Brain microvascular endothelial cell (primary cell): ENCODE data around the gene MSRB1.
"Not testable (repeated sequence)": the region's sequence is repeated elsewhere in the genome, so short reads cannot be mapped to it uniquely, and the experiment has no call there.

Experiments used
- DNase-seq: peaks from one replicate; pipeline ENCODE4 v3.0.0-alpha.2; 2020
- H3K27ac ChIP-seq: fragments of 250-450 bp; sonication (Bioruptor Pico); 2 replicates; pipeline ENCODE4 v1.5.1; 2020; ENCODE audit warnings: mild to moderate bottlenecking, moderate library complexity
- H3K27me3 ChIP-seq: fragments of 250-450 bp; sonication (Bioruptor Pico); replicated peaks from 2 replicates; pipeline ENCODE4 v1.5.1; 2020; ENCODE audit warnings: mild to moderate bottlenecking
- H3K36me3 ChIP-seq: fragments of 250-450 bp; sonication (Bioruptor Pico); replicated peaks from 2 replicates; pipeline ENCODE4 v1.5.1; 2020; ENCODE audit warnings: mild to moderate bottlenecking
- H3K4me3 ChIP-seq: 2 replicates; pipeline ENCODE4 v1.5.1; 2011; ENCODE audit warnings: low read depth, mild to moderate bottlenecking, control low read depth, low read length, moderate library complexity
- CTCF ChIP-seq: IDR thresholded peaks from 2 replicates; pipeline ENCODE4 v1.5.1; 2011; ENCODE audit warnings: low read depth, mild to moderate bottlenecking, moderate library complexity, low read length, control low read depth, inconsistent platforms; ENCODE audit errors: missing control alignments
- in situ Hi-C: cut with HindIII; loops from 2 replicates; pipeline ENCODE4 v1.10.0; 2017; ENCODE audit warnings: low sequenced_read_pairs, low pct_ligation_motif_present

The MSRB1 gene

GRCh38 chr16:1900452-1900774, 42.6 kb downstream of the MSRB1 start:
- Histone ChIP-seq H3K4me3 (no peak overlapping the region), H3K36me3 (no peaks in the 10 kb centered on the region), H3K27ac (no peak overlapping the region), H3K27me3 (peaks cover 4% of the 10 kb centered on the region)
- in situ Hi-C loops = no loop called here
- no peak for TF ChIP-seq CTCF
- DNase-seq = no peak

- no peak for TF ChIP-seq CTCF
- in situ Hi-C loops = no loop called here
- no peak for DNase-seq
- peaks cover 3% of the 10 kb centered on the region for H3K27me3 ChIP-seq
- H3K36me3 ChIP-seq = no peaks in the 10 kb centered on the region
- no peak overlapping the region for H3K4me3 ChIP-seq
- no peak overlapping the region for H3K27ac ChIP-seq
Measured at GRCh38 chr16:1899641-1900451, 43.2 kb downstream of the MSRB1 start.

DNA sequence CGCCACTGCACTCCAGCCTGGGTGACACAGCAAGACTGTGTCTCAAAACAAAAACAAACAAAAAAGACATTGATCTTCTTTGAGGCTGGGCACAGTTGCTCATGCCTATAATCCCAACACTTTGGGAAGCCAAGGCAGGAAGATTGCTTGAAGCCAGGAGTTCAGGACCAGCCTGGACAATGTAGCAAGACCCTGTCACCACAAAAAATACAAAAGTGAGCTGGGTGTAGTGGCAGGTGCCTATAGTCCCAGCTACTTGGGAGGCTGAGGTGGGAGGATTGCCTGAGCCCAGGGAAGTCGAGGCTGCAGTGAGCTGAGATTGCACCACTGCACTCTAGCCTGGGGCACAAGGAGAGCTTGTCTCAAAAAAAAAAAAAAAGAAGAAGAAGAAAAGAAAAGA, 45.3 kb downstream of the MSRB1 start:
- H3K4me3 ChIP-seq, DNase-seq, in situ Hi-C loops, H3K27ac ChIP-seq, H3K36me3 ChIP-seq, H3K27me3 ChIP-seq: not testable (repeated sequence)

DNA sequence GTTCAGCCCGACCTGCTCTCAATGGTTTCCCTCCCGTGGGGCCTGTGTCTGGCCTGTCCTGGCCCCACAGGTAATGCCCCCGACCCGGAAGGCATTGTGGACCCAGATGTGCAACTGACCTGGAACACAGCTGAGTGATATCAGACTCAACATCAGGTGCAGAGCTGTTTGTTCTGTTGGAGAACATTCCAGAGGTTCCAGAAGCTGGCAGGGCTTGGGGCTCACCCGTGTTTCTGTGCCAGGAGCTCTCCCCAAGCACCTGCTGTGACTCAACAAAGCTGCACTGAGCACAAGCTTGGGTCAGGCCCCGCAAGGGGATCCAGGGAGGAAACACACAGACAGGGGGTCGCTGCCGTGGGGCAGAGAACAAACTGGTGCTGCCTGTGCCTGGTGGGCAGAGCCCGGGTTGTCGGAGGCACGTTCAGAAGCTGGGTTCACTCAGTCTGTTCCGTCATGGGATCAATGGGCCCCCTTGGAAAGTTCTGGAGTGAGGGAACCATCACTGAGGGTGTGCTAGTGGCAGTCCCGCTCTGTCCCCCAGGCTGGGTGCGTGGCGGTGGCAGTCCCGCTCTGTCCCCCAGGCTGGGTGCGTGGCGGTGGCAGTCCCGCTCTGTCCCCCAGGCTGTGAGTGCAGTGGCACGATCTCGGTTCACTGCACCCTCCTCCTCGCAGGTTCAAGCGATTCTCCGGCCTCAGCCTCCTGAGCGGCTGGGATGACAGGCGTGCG, 46.9 kb downstream of the MSRB1 start:
- in situ Hi-C loops = no loop called here
- no peak for TF ChIP-seq CTCF
- Histone ChIP-seq H3K36me3 (no peaks in the 10 kb centered on the region), H3K27ac (no peak overlapping the region), H3K27me3 (peaks cover 6% of the 10 kb centered on the region), H3K4me3 (no peak overlapping the region)
- DNase-seq = no peak

GRCh38 chr16:1895068-1895467, 47.9 kb downstream of the MSRB1 start:
- in situ Hi-C loops = no loop called here

More at GRCh38 chr16:1895068-1895467, 47.9 kb downstream of the MSRB1 start:
- DNase-seq = no peak
- no peak for TF ChIP-seq CTCF
- H3K27me3 ChIP-seq = peaks cover 7% of the 10 kb centered on the region
- H3K4me3 ChIP-seq = no peak overlapping the region
- no peaks in the 10 kb centered on the region for H3K36me3 ChIP-seq
- no peak overlapping the region for H3K27ac ChIP-seq
